ENCODE results near the gene DGKB.

The DGKB gene

GRCh38 chr7:14834456-14834855 lies 68.1 kb downstream of the DGKB start:
- Histone ChIP-seq H3K27me3 (ENCODE audit: control insufficient read depth in 1 of 2, insufficient read depth in 2 of 2, low read length in 2 of 2) (no peaks in the 10 kb centered on the region), H3K4me3 (ENCODE audit: low read depth in 1 of 2, low read length in 2 of 2) (no peak overlapping the region), H3K27ac (ENCODE audit: low read depth, low read length) (no peak overlapping the region), H3K4me1 (ENCODE audit: control insufficient read depth in 1 of 2, insufficient read depth in 2 of 2, low read length in 2 of 2) (no peaks in the 10 kb centered on the region), H3K9ac (ENCODE audit: low read depth in 1 of 2, low read length in 2 of 2) (no peak overlapping the region), H3K9me3 (ENCODE audit: control insufficient read depth in 1 of 2, low read length in 2 of 2) (no peaks in the 10 kb centered on the region), H3K36me3 (ENCODE audit: control insufficient read depth in 1 of 2, insufficient read depth in 2 of 2, low read length in 2 of 2) (no peaks in the 10 kb centered on the region)

GRCh38 chr7:14833707-14834106 lies 68.8 kb downstream of the DGKB start:
- Histone ChIP-seq H3K36me3 (ENCODE audit: control insufficient read depth in 1 of 2, insufficient read depth in 2 of 2, low read length in 2 of 2) (no peaks in the 10 kb centered on the region), H3K4me3 (ENCODE audit: low read depth in 1 of 2, low read length in 2 of 2) (no peak overlapping the region), H3K27ac (ENCODE audit: low read depth, low read length) (no peak overlapping the region), H3K27me3 (ENCODE audit: control insufficient read depth in 1 of 2, insufficient read depth in 2 of 2, low read length in 2 of 2) (no peaks in the 10 kb centered on the region), H3K4me1 (ENCODE audit: control insufficient read depth in 1 of 2, insufficient read depth in 2 of 2, low read length in 2 of 2) (no peaks in the 10 kb centered on the region), H3K9me3 (ENCODE audit: control insufficient read depth in 1 of 2, low read length in 2 of 2) (no peaks in the 10 kb centered on the region), H3K9ac (ENCODE audit: low read depth in 1 of 2, low read length in 2 of 2) (no peak overlapping the region)

- no peak overlapping the region for H3K27ac ChIP-seq (ENCODE audit: low read depth, low read length)
- no peaks in the 10 kb centered on the region for H3K9me3 ChIP-seq (ENCODE audit: control insufficient read depth in 1 of 2, low read length in 2 of 2)
- no peaks in the 10 kb centered on the region for H3K4me1 ChIP-seq (ENCODE audit: control insufficient read depth in 1 of 2, insufficient read depth in 2 of 2, low read length in 2 of 2)
- no peak overlapping the region for H3K9ac ChIP-seq (ENCODE audit: low read depth in 1 of 2, low read length in 2 of 2)
- H3K36me3 ChIP-seq (ENCODE audit: control insufficient read depth in 1 of 2, insufficient read depth in 2 of 2, low read length in 2 of 2), result no peaks in the 10 kb centered on the region
- no peak overlapping the region for H3K4me3 ChIP-seq (ENCODE audit: low read depth in 1 of 2, low read length in 2 of 2)
- H3K27me3 ChIP-seq (ENCODE audit: control insufficient read depth in 1 of 2, insufficient read depth in 2 of 2, low read length in 2 of 2), result no peaks in the 10 kb centered on the region
Observed at GRCh38 chr7:14828053-14828452, 74.5 kb downstream of the DGKB start.

GRCh38 chr7:14826426-14826825 lies 76.1 kb downstream of the DGKB start:
- Histone ChIP-seq H3K9me3 (ENCODE audit: control insufficient read depth in 1 of 2, low read length in 2 of 2) (no peaks in the 10 kb centered on the region), H3K36me3 (ENCODE audit: control insufficient read depth in 1 of 2, insufficient read depth in 2 of 2, low read length in 2 of 2) (no peaks in the 10 kb centered on the region), H3K27ac (ENCODE audit: low read depth, low read length) (no peak overlapping the region), H3K9ac (ENCODE audit: low read depth in 1 of 2, low read length in 2 of 2) (no peak overlapping the region), H3K4me3 (ENCODE audit: low read depth in 1 of 2, low read length in 2 of 2) (no peak overlapping the region), H3K4me1 (ENCODE audit: control insufficient read depth in 1 of 2, insufficient read depth in 2 of 2, low read length in 2 of 2) (no peaks in the 10 kb centered on the region), H3K27me3 (ENCODE audit: control insufficient read depth in 1 of 2, insufficient read depth in 2 of 2, low read length in 2 of 2) (no peaks in the 10 kb centered on the region)

GRCh38 chr7:14825912-14826311 lies 76.6 kb downstream of the DGKB start:
- no peaks in the 10 kb centered on the region for H3K36me3 ChIP-seq (ENCODE audit: control insufficient read depth in 1 of 2, insufficient read depth in 2 of 2, low read length in 2 of 2)
- H3K4me1 ChIP-seq (ENCODE audit: control insufficient read depth in 1 of 2, insufficient read depth in 2 of 2, low read length in 2 of 2), result no peaks in the 10 kb centered on the region
- no peaks in the 10 kb centered on the region for H3K9me3 ChIP-seq (ENCODE audit: control insufficient read depth in 1 of 2, low read length in 2 of 2)

GRCh38 chr7:14822481-14822854 lies 80.1 kb downstream of the DGKB start:
- H3K27ac ChIP-seq (ENCODE audit: low read depth, low read length), result no peak overlapping the region
- H3K4me1 ChIP-seq (ENCODE audit: control insufficient read depth in 1 of 2, insufficient read depth in 2 of 2, low read length in 2 of 2), result no peaks in the 10 kb centered on the region
- no peak overlapping the region for H3K9ac ChIP-seq (ENCODE audit: low read depth in 1 of 2, low read length in 2 of 2)
- H3K4me3 ChIP-seq (ENCODE audit: low read depth in 1 of 2, low read length in 2 of 2), result no peak overlapping the region
- no peaks in the 10 kb centered on the region for H3K36me3 ChIP-seq (ENCODE audit: control insufficient read depth in 1 of 2, insufficient read depth in 2 of 2, low read length in 2 of 2)
- H3K9me3 ChIP-seq (ENCODE audit: control insufficient read depth in 1 of 2, low read length in 2 of 2), result peaks cover 0 to 7% of the 10 kb centered on the region in 2 donors
- no peaks in the 10 kb centered on the region for H3K27me3 ChIP-seq (ENCODE audit: control insufficient read depth in 1 of 2, insufficient read depth in 2 of 2, low read length in 2 of 2)

More at GRCh38 chr7:14825912-14826311, 76.6 kb downstream of the DGKB start:
- H3K27me3 ChIP-seq (ENCODE audit: control insufficient read depth in 1 of 2, insufficient read depth in 2 of 2, low read length in 2 of 2), result no peaks in the 10 kb centered on the region
- H3K4me3 ChIP-seq (ENCODE audit: low read depth in 1 of 2, low read length in 2 of 2), result no peak overlapping the region
- H3K9ac ChIP-seq (ENCODE audit: low read depth in 1 of 2, low read length in 2 of 2), result no peak overlapping the region
- H3K27ac ChIP-seq (ENCODE audit: low read depth, low read length), result no peak overlapping the region

GRCh38 chr7:14821757-14822480 lies 80.6 kb downstream of the DGKB start:
- H3K36me3 ChIP-seq (ENCODE audit: control insufficient read depth in 1 of 2, insufficient read depth in 2 of 2, low read length in 2 of 2), result no peaks in the 10 kb centered on the region
- no peak overlapping the region for H3K27ac ChIP-seq (ENCODE audit: low read depth, low read length)
- H3K4me1 ChIP-seq (ENCODE audit: control insufficient read depth in 1 of 2, insufficient read depth in 2 of 2, low read length in 2 of 2), result no peaks in the 10 kb centered on the region
- H3K9ac ChIP-seq (ENCODE audit: low read depth in 1 of 2, low read length in 2 of 2), result no peak overlapping the region
- H3K4me3 ChIP-seq (ENCODE audit: low read depth in 1 of 2, low read length in 2 of 2), result no peak overlapping the region
- H3K9me3 ChIP-seq (ENCODE audit: control insufficient read depth in 1 of 2, low read length in 2 of 2), result peaks cover 0 to 7% of the 10 kb centered on the region in 2 donors
- H3K27me3 ChIP-seq (ENCODE audit: control insufficient read depth in 1 of 2, insufficient read depth in 2 of 2, low read length in 2 of 2), result no peaks in the 10 kb centered on the region

GRCh38 chr7:14818871-14819270 lies 83.7 kb downstream of the DGKB start:
- H3K4me1 ChIP-seq (ENCODE audit: control insufficient read depth in 1 of 2, insufficient read depth in 2 of 2, low read length in 2 of 2), result no peaks in the 10 kb centered on the region
- no peak overlapping the region for H3K9ac ChIP-seq (ENCODE audit: low read depth in 1 of 2, low read length in 2 of 2)
- no peaks in the 10 kb centered on the region for H3K36me3 ChIP-seq (ENCODE audit: control insufficient read depth in 1 of 2, insufficient read depth in 2 of 2, low read length in 2 of 2)
- no peak overlapping the region for H3K4me3 ChIP-seq (ENCODE audit: low read depth in 1 of 2, low read length in 2 of 2)
- no peaks in the 10 kb centered on the region for H3K27me3 ChIP-seq (ENCODE audit: control insufficient read depth in 1 of 2, insufficient read depth in 2 of 2, low read length in 2 of 2)
- peaks cover 0 to 7% of the 10 kb centered on the region in 2 donors for H3K9me3 ChIP-seq (ENCODE audit: control insufficient read depth in 1 of 2, low read length in 2 of 2)
- H3K27ac ChIP-seq (ENCODE audit: low read depth, low read length), result no peak overlapping the region

- H3K9me3 ChIP-seq (ENCODE audit: control insufficient read depth in 1 of 2, low read length in 2 of 2), result peaks cover 0 to 7% of the 10 kb centered on the region in 2 donors
- H3K27me3 ChIP-seq (ENCODE audit: control insufficient read depth in 1 of 2, insufficient read depth in 2 of 2, low read length in 2 of 2), result no peaks in the 10 kb centered on the region
- no peak overlapping the region for H3K27ac ChIP-seq (ENCODE audit: low read depth, low read length)
- H3K36me3 ChIP-seq (ENCODE audit: control insufficient read depth in 1 of 2, insufficient read depth in 2 of 2, low read length in 2 of 2), result no peaks in the 10 kb centered on the region
- no peaks in the 10 kb centered on the region for H3K4me1 ChIP-seq (ENCODE audit: control insufficient read depth in 1 of 2, insufficient read depth in 2 of 2, low read length in 2 of 2)
- H3K9ac ChIP-seq (ENCODE audit: low read depth in 1 of 2, low read length in 2 of 2), result no peak overlapping the region
- no peak overlapping the region for H3K4me3 ChIP-seq (ENCODE audit: low read depth in 1 of 2, low read length in 2 of 2)
Observed at GRCh38 chr7:14817829-14818614, 84.5 kb downstream of the DGKB start.

GRCh38 chr7:14807507-14807906 lies 95.0 kb downstream of the DGKB start:
- H3K27ac ChIP-seq (ENCODE audit: low read depth, low read length), result no peak overlapping the region
- no peaks in the 10 kb centered on the region for H3K27me3 ChIP-seq (ENCODE audit: control insufficient read depth in 1 of 2, insufficient read depth in 2 of 2, low read length in 2 of 2)
- no peak overlapping the region for H3K9ac ChIP-seq (ENCODE audit: low read depth in 1 of 2, low read length in 2 of 2)
- no peaks in the 10 kb centered on the region for H3K9me3 ChIP-seq (ENCODE audit: control insufficient read depth in 1 of 2, low read length in 2 of 2)
- no peaks in the 10 kb centered on the region for H3K36me3 ChIP-seq (ENCODE audit: control insufficient read depth in 1 of 2, insufficient read depth in 2 of 2, low read length in 2 of 2)
- H3K4me3 ChIP-seq (ENCODE audit: low read depth in 1 of 2, low read length in 2 of 2), result no peak overlapping the region
- H3K4me1 ChIP-seq (ENCODE audit: control insufficient read depth in 1 of 2, insufficient read depth in 2 of 2, low read length in 2 of 2), result no peaks in the 10 kb centered on the region
